OCI-LY1 (cell line): ENCODE data around the gene NELFCD.

Experiments
- H2AFZ ChIP-seq: fragments of 200-600 bp; sonication (generic), shearing (Covaris generic); 2 replicates; pipeline ENCODE4 v1.6.0; 2014; ENCODE audit warnings: antibody characterized with exemption, mild to moderate bottlenecking, low read length
- H3F3A ChIP-seq: fragments of 200-600 bp; sonication (generic), shearing (Covaris generic); 2 replicates; pipeline ENCODE4 v1.6.0; 2014; ENCODE audit warnings: mild to moderate bottlenecking, antibody characterized with exemption, low read length, moderate library complexity; ENCODE audit not compliant: insufficient read depth
- H3K27ac ChIP-seq: fragments of 200-600 bp; sonication (generic); 2 replicates; pipeline ENCODE4 v1.5.1; 2014; ENCODE audit warnings: low read length, mixed run types, mild to moderate bottlenecking, low read depth; ENCODE audit not compliant: poor library complexity, severe bottlenecking
- H3K27me3 ChIP-seq: fragments of 200-600 bp; sonication (generic); 2 replicates; pipeline ENCODE4 v1.6.0; 2014; ENCODE audit warnings: antibody characterized with exemption, mild to moderate bottlenecking, low read length, moderate library complexity; ENCODE audit not compliant: insufficient read depth
- H3K36me3 ChIP-seq: fragments of 200-600 bp; sonication (generic); 2 replicates; pipeline ENCODE4 v1.6.1; 2014; ENCODE audit warnings: mild to moderate bottlenecking, antibody characterized with exemption, low read length, moderate library complexity, mixed read lengths; ENCODE audit not compliant: insufficient read depth
- H3K4me1 ChIP-seq: fragments of 200-600 bp; sonication (generic); 2 replicates; pipeline ENCODE4 v1.5.1; 2014; ENCODE audit warnings: mild to moderate bottlenecking, low read length, moderate library complexity; ENCODE audit not compliant: insufficient read depth, severe bottlenecking
- H3K4me2 ChIP-seq: fragments of 200-600 bp; sonication (generic), shearing (Covaris generic); 2 replicates; pipeline ENCODE4 v1.6.1; 2014; ENCODE audit warnings: low read length
- H3K4me3 ChIP-seq: fragments of 200-600 bp; sonication (generic); 2 replicates; pipeline ENCODE4 v1.5.1; 2014; ENCODE audit warnings: low read length, low read depth, mild to moderate bottlenecking, mixed read lengths; ENCODE audit not compliant: poor library complexity, severe bottlenecking
- H3K79me2 ChIP-seq: fragments of 200-600 bp; shearing (Covaris generic); 2 replicates; pipeline ENCODE4 v1.6.1; 2016; ENCODE audit warnings: mixed run types, low read length, mixed read lengths; ENCODE audit not compliant: insufficient read depth
- H3K9ac ChIP-seq: fragments of 200-600 bp; sonication (generic), shearing (Covaris generic); 2 replicates; pipeline ENCODE4 v1.6.1; 2014; ENCODE audit warnings: mild to moderate bottlenecking, low read length, mixed read lengths
- H3K9me2 ChIP-seq: fragments of 200-600 bp; sonication (generic), shearing (Covaris generic); 2 replicates; pipeline ENCODE4 v1.6.1; 2014; ENCODE audit warnings: low read depth, mild to moderate bottlenecking, low read length, mixed read lengths
- H3K9me3 ChIP-seq: fragments of 200-600 bp; shearing (Covaris generic); 2 replicates; pipeline ENCODE4 v1.6.1; 2014; ENCODE audit warnings: low read length, mixed read lengths
- H4K20me1 ChIP-seq: fragments of 200-600 bp; sonication (generic), shearing (Covaris generic); 2 replicates; pipeline ENCODE4 v1.6.0; 2016; ENCODE audit warnings: mild to moderate bottlenecking, low read length; ENCODE audit not compliant: insufficient read depth
- EZH2 ChIP-seq: fragments of 200-600 bp; sonication (generic), shearing (Covaris generic); IDR thresholded peaks from 2 replicates; pipeline ENCODE4 v1.8.0; 2017; ENCODE audit warnings: borderline replicate concordance, mixed run types, mild to moderate bottlenecking, antibody characterized with exemption, low read length, moderate library complexity, mixed read lengths
- TF ChIP-seq, protein P1 (sequence below): fragments of 200-600 bp; sonication (generic), shearing (Covaris generic); IDR thresholded peaks from 2 replicates; pipeline ENCODE4 v1.5.1; 2017; ENCODE audit warnings: mild to moderate bottlenecking, antibody characterized with exemption, low read length, moderate library complexity, mixed read lengths

Gene NELFCD

DNA sequence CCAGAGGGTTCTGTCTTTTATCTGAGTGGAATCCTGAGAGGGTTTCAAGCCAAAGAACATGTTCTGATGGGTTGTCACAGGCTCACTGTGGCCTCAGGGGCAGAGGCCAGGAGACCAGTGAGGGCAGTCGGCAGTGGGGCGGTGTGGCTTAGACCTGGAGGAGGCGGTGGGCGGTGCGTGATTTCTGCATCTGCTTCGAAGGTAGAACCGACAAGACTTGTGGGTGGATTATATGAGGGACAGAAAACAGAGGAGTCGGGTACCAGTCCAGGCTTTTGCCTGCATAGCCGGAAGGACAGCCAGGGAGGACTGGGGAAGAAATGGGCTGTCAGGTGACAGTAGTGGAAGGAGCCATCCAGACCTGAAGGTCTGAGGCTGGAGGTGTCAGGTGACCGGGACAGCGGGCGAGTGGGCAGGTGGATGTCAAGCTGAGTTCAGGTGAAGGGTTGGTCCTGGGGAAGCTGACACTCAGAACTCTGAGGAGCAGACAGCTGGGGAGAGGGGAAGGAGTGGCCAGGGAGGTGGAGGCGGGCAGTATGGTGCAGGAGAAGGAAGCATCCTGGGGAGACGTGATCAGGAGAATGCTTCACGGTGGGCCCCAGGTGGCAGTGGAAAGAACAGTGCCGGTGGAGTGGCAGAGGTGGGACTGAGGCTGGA is 22.9 kb downstream of the NELFCD start:
- Histone ChIP-seq H3K36me3 (peaks cover 46% of the 10 kb centered on the region), H3F3A (no peaks in the 10 kb centered on the region), H4K20me1 (no peaks in the 10 kb centered on the region), H3K9me2 (no peaks in the 10 kb centered on the region), H3K27ac (peak overlapping the region; percentile 91), H3K9me3 (no peaks in the 10 kb centered on the region), H3K4me1 (peaks cover 51% of the 10 kb centered on the region), H3K9ac (peak overlapping the region; percentile 18), H3K79me2 (no peaks in the 10 kb centered on the region), H3K27me3 (no peaks in the 10 kb centered on the region), H3K4me2 (peak overlapping the region; percentile 85), H3K4me3 (peak overlapping the region; percentile 91), H2AFZ (no peak overlapping the region)
- TF ChIP-seq, protein P1, sequence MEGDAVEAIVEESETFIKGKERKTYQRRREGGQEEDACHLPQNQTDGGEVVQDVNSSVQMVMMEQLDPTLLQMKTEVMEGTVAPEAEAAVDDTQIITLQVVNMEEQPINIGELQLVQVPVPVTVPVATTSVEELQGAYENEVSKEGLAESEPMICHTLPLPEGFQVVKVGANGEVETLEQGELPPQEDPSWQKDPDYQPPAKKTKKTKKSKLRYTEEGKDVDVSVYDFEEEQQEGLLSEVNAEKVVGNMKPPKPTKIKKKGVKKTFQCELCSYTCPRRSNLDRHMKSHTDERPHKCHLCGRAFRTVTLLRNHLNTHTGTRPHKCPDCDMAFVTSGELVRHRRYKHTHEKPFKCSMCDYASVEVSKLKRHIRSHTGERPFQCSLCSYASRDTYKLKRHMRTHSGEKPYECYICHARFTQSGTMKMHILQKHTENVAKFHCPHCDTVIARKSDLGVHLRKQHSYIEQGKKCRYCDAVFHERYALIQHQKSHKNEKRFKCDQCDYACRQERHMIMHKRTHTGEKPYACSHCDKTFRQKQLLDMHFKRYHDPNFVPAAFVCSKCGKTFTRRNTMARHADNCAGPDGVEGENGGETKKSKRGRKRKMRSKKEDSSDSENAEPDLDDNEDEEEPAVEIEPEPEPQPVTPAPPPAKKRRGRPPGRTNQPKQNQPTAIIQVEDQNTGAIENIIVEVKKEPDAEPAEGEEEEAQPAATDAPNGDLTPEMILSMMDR = no peak
- TF ChIP-seq EZH2 = no peak

DNA sequence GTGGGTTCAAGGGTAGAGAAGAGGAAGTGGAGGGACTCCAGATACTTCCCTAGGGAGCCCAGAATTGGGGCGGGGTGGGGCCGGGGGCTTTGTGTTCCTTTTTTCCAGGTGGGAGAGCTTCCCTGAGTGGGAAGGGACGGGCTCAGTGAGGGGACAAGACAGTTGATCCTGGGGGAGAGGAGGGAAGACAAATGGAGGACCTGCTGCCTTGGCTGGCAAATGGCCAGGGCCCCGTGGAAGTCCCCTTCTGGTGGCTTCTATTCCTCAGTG is 23.4 kb downstream of the NELFCD start:
- no peaks in the 10 kb centered on the region for H4K20me1 ChIP-seq
- peak overlapping the region; percentile 91 for H3K4me3 ChIP-seq
- TF ChIP-seq, protein P1 = no peak
- no peak for TF ChIP-seq EZH2
- no peaks in the 10 kb centered on the region for H3K27me3 ChIP-seq
- peaks cover 42% of the 10 kb centered on the region for H3K36me3 ChIP-seq
- no peak overlapping the region for H2AFZ ChIP-seq
- H3F3A ChIP-seq = no peaks in the 10 kb centered on the region
- H3K4me2 ChIP-seq = peak overlapping the region; percentile 85
- peak overlapping the region; percentile 18 for H3K9ac ChIP-seq
- H3K9me2 ChIP-seq = no peaks in the 10 kb centered on the region
- H3K79me2 ChIP-seq = no peaks in the 10 kb centered on the region
- peaks cover 51% of the 10 kb centered on the region for H3K4me1 ChIP-seq
- peak overlapping the region; percentile 91 for H3K27ac ChIP-seq
- H3K9me3 ChIP-seq = no peaks in the 10 kb centered on the region

DNA sequence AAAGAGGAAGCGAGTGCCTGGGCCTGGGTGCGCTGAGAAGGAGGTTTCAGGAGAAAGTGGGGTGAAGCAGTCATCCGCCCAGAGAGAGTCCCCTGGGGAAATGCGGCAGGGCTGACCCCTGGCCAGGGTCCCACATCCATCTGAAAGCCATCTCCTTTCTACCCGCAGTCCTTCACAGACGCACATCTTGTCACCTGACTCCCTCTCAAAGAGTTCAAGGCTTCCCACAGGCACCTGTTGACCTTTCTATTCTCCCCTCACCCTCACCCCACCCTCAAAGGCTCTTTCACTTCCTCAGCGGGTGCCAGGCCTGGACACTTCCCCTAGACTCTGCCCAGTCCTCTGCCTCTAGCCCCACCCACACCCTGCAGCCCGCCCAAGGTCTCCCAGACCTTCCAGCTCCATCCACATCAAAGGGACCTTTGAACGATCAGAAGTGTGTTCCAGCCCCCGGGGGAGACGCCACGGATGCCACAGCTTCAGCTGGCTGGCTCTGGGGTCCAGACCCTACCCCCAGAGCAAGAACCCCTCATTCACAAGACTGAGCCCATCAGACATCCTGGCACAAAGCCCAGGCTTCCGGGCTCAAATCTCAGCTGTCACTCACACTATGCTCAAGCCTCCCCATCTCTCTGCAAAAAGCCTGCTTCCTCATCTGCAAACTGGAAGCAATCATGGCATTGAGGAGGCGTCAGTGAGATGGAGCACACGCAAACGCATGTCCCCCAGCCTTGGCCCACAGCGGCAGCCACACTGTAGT is 23.9 kb downstream of the NELFCD start:
- no peak overlapping the region for H2AFZ ChIP-seq
- peak overlapping the region; percentile 91 for H3K27ac ChIP-seq
- no peaks in the 10 kb centered on the region for H3K9me3 ChIP-seq
- H3K4me2 ChIP-seq = peak overlapping the region; percentile 85
- no peaks in the 10 kb centered on the region for H3K79me2 ChIP-seq
- no peaks in the 10 kb centered on the region for H3F3A ChIP-seq
- peak overlapping the region; percentile 90 for H3K9ac ChIP-seq
- H4K20me1 ChIP-seq = no peaks in the 10 kb centered on the region
- H3K27me3 ChIP-seq = no peaks in the 10 kb centered on the region
- peaks cover 54% of the 10 kb centered on the region for H3K4me1 ChIP-seq
- peaks cover 39% of the 10 kb centered on the region; the same call in 1 of the 2 replicates for H3K36me3 ChIP-seq
- no peaks in the 10 kb centered on the region for H3K9me2 ChIP-seq
- TF ChIP-seq EZH2 = no peak
- TF ChIP-seq, protein P1 = no peak
- peak overlapping the region; percentile 91 for H3K4me3 ChIP-seq
